Smooth muscle cell (in vitro differentiated cells): ENCODE measurements around the gene SPCS3. TPM values are rescaled to one million over a fixed set of nuclear protein-coding genes. Genes with fewer than 3 reads are reported as not detected.
"Not testable (repeated sequence)": the region's sequence is repeated elsewhere in the genome, so short reads cannot be mapped to it uniquely, and the experiment has no call there.

ENCODE experiments used
- DNase-seq: peaks from one replicate; lab custom pipeline; 2025; ENCODE audit not compliant: unreplicated experiment; lab: John Stamatoyannopoulos, UW
- H2AFZ ChIP-seq: fragments of 200-600 bp; sonication (generic); 2 replicates; pipeline ENCODE4 v1.6.0; 2016; ENCODE audit warnings: antibody characterized with exemption, low read depth, mild to moderate bottlenecking
- H3F3A ChIP-seq: fragments of 200-600 bp; sonication (generic); 2 replicates; pipeline ENCODE4 v1.6.0; 2017; ENCODE audit warnings: antibody characterized with exemption, low read depth
- H3K27ac ChIP-seq: fragments of 200-600 bp; sonication (generic); 2 replicates; pipeline ENCODE4 v1.5.1; 2016; ENCODE audit warnings: low read depth, mild to moderate bottlenecking
- H3K27me3 ChIP-seq: fragments of 200-600 bp; sonication (generic); 2 replicates; pipeline ENCODE4 v1.6.1; 2016; ENCODE audit warnings: low read depth, mild to moderate bottlenecking
- H3K36me3 ChIP-seq: fragments of 200-600 bp; sonication (generic); 2 replicates; pipeline ENCODE4 v1.5.1; 2016; ENCODE audit warnings: low read depth
- H3K4me1 ChIP-seq: fragments of 200-600 bp; sonication (generic); 2 replicates; pipeline ENCODE4 v1.5.1; 2016; ENCODE audit warnings: low read depth
- H3K4me2 ChIP-seq: fragments of 200-600 bp; sonication (generic); 2 replicates; pipeline ENCODE4 v1.6.0; 2016; ENCODE audit warnings: mild to moderate bottlenecking
- H3K4me3 ChIP-seq: fragments of 200-600 bp; sonication (generic); 2 replicates; pipeline ENCODE4 v1.5.1; 2016; ENCODE audit warnings: mild to moderate bottlenecking
- H3K79me2 ChIP-seq: fragments of 200-600 bp; sonication (generic); 2 replicates; pipeline ENCODE4 v1.6.0; 2016; ENCODE audit warnings: low read depth, mild to moderate bottlenecking
- H3K9ac ChIP-seq: fragments of 200-600 bp; sonication (generic); 2 replicates; pipeline ENCODE4 v1.6.0; 2016; ENCODE audit warnings: low read depth
- H3K9me3 ChIP-seq: fragments of 200-600 bp; sonication (generic); replicated peaks from 2 replicates; pipeline ENCODE4 v1.5.1; 2016; ENCODE audit warnings: low read depth
- H4K20me1 ChIP-seq: fragments of 200-600 bp; sonication (generic); 2 replicates; pipeline ENCODE4 v1.6.0; 2016; ENCODE audit warnings: low read depth
- CTCF ChIP-seq: fragments of 200-600 bp; sonication (generic); IDR thresholded peaks from 2 replicates; pipeline ENCODE4 v1.5.1; 2017; ENCODE audit warnings: borderline replicate concordance, mild to moderate bottlenecking, antibody characterized with exemption; ENCODE audit not compliant: insufficient read depth, poor library complexity, severe bottlenecking
- whole genome bisulfite sequencing: methylation state at CpG from one replicate; pipeline ENCODE4 v1.1.7; 2016; ENCODE audit warnings: low lambda C conversion rate; 5-methylcytosine and 5-hydroxymethylcytosine counted together
- polyA plus RNA-seq: library from polyadenylated mRNA; unstranded; fragments of >200 nt; fragmentation: Nextera tagmentation; extraction: Ambion mirVana; gene quantifications from 2 replicates; pipeline ENCODE4 v1.2.1, GENCODE V29; 2016
- total RNA-seq: library from RNA; depleted of rRNA; stranded (reverse); fragments of >200 nt; gene quantifications from 2 replicates; pipeline ENCODE4 v1.2.3, GENCODE V29; 2014

The SPCS3 gene
- total and polyA plus RNA-seq, 2 experiments from 2014 or later, result 116 to 195 TPM

- Histone ChIP-seq H3K4me1 (no peaks in the 10 kb centered on the region), H4K20me1 (no peaks in the 10 kb centered on the region), H3F3A (no peaks in the 10 kb centered on the region), H3K27ac (no peak overlapping the region), H3K4me3 (no peak overlapping the region), H3K79me2 (no peaks in the 10 kb centered on the region), H3K9ac (no peak overlapping the region), H3K36me3 (no peaks in the 10 kb centered on the region), H3K27me3 (no peaks in the 10 kb centered on the region), H3K4me2 (no peak overlapping the region), H2AFZ (no peak overlapping the region), H3K9me3 (no peaks in the 10 kb centered on the region)
- no peak for TF ChIP-seq CTCF
- WGBS, result 96% methylated on average over 3 of the region's 3 CpGs
- DNase-seq, result no peak
Observed at GRCh38 chr4:176290520-176290919, 29.2 kb upstream of the SPCS3 start.

GRCh38 chr4:176291748-176292147, 28.0 kb upstream of the SPCS3 start:
- Histone ChIP-seq H4K20me1 (no peaks in the 10 kb centered on the region), H3K9me3 (no peaks in the 10 kb centered on the region), H3K27me3 (no peaks in the 10 kb centered on the region), H3K4me1 (no peaks in the 10 kb centered on the region), H3K4me3 (no peak overlapping the region), H3K36me3 (no peaks in the 10 kb centered on the region), H3F3A (no peaks in the 10 kb centered on the region), H2AFZ (no peak overlapping the region), H3K79me2 (no peaks in the 10 kb centered on the region), H3K9ac (no peak overlapping the region), H3K27ac (no peak overlapping the region), H3K4me2 (no peak overlapping the region)
- DNase-seq, result no peak
- no peak for TF ChIP-seq CTCF
- 95% methylated on average over 3 of the region's 3 CpGs for WGBS

GRCh38 chr4:176292920-176293319, 26.8 kb upstream of the SPCS3 start:
- Histone ChIP-seq H3K27me3 (no peaks in the 10 kb centered on the region), H3K79me2 (no peaks in the 10 kb centered on the region), H3K36me3 (no peaks in the 10 kb centered on the region), H3F3A (no peaks in the 10 kb centered on the region), H2AFZ (no peak overlapping the region), H3K9ac (no peak overlapping the region), H3K4me1 (no peaks in the 10 kb centered on the region), H3K4me3 (no peak overlapping the region), H4K20me1 (no peaks in the 10 kb centered on the region), H3K9me3 (no peaks in the 10 kb centered on the region), H3K27ac (no peak overlapping the region), H3K4me2 (no peak overlapping the region)
- TF ChIP-seq CTCF, result no peak
- WGBS, result 92% methylated on average over 1 of the region's 1 CpG
- DNase-seq, result no peak

- Histone ChIP-seq H3K4me1 (no peaks in the 10 kb centered on the region), H3F3A (no peaks in the 10 kb centered on the region), H3K27me3 (no peaks in the 10 kb centered on the region), H3K4me2 (no peak overlapping the region), H2AFZ (no peak overlapping the region), H4K20me1 (no peaks in the 10 kb centered on the region), H3K79me2 (no peaks in the 10 kb centered on the region), H3K36me3 (no peaks in the 10 kb centered on the region), H3K9ac (no peak overlapping the region), H3K4me3 (no peak overlapping the region), H3K9me3 (no peaks in the 10 kb centered on the region), H3K27ac (no peak overlapping the region)
- TF ChIP-seq CTCF, result no peak
- no peak for DNase-seq
- WGBS, result 97% methylated on average over 1 of the region's 1 CpG
Observed at GRCh38 chr4:176293660-176294059, 26.1 kb upstream of the SPCS3 start.

GRCh38 chr4:176295907-176296306, 23.9 kb upstream of the SPCS3 start:
- H3K79me2 ChIP-seq, H3K4me3 ChIP-seq, H3F3A ChIP-seq, DNase-seq, H3K9ac ChIP-seq, H3K36me3 ChIP-seq, H3K9me3 ChIP-seq, H3K4me2 ChIP-seq, H3K27me3 ChIP-seq, H3K27ac ChIP-seq, H4K20me1 ChIP-seq, H3K4me1 ChIP-seq, H2AFZ ChIP-seq: not testable (repeated sequence)
- 63% methylated on average over 5 of the region's 5 CpGs for WGBS
